KMS-11 (cell line): ENCODE results near the gene AMIGO3.

Source experiments
- H2AFZ ChIP-seq: fragments of 200-600 bp; sonication (generic); 2 replicates; pipeline ENCODE4 v1.6.1; 2016; ENCODE audit warnings: antibody characterized with exemption, mixed run types, low read depth
- H3K27ac ChIP-seq: fragments of 200-600 bp; sonication (generic); 2 replicates; pipeline ENCODE4 v1.6.1; 2016; ENCODE audit warnings: mild to moderate bottlenecking, mixed run types
- H3K27me3 ChIP-seq: fragments of 200-600 bp; sonication (generic); 2 replicates; pipeline ENCODE4 v1.6.1; 2017; ENCODE audit warnings: mild to moderate bottlenecking, low read depth, mixed run types, moderate library complexity; ENCODE audit not compliant: insufficient read depth
- H3K36me3 ChIP-seq: fragments of 200-600 bp; sonication (generic); 2 replicates; pipeline ENCODE4 v1.6.1; 2017; ENCODE audit warnings: mild to moderate bottlenecking, mixed run types; ENCODE audit not compliant: insufficient read depth
- H3K4me1 ChIP-seq: fragments of 200-600 bp; sonication (generic); 2 replicates; pipeline ENCODE4 v1.6.1; 2016; ENCODE audit warnings: mild to moderate bottlenecking, low read depth, mixed run types; ENCODE audit not compliant: poor library complexity, severe bottlenecking
- H3K4me2 ChIP-seq: fragments of 200-600 bp; sonication (generic); 2 replicates; pipeline ENCODE4 v1.7.0; 2016; ENCODE audit warnings: mild to moderate bottlenecking, mixed run types
- H3K4me3 ChIP-seq: fragments of 200-600 bp; sonication (generic); IDR thresholded peaks from 2 replicates; pipeline ENCODE4 v1.6.1; 2017; ENCODE audit warnings: low read depth, low read length, mixed read lengths; ENCODE audit not compliant: insufficient read depth
- H3K79me2 ChIP-seq: fragments of 200-600 bp; sonication (generic); 2 replicates; pipeline ENCODE4 v1.6.1; 2016; ENCODE audit warnings: low read depth, mixed run types; ENCODE audit not compliant: insufficient read depth
- H3K9ac ChIP-seq: fragments of 200-600 bp; sonication (generic); 2 replicates; pipeline ENCODE4 v1.6.1; 2016; ENCODE audit warnings: mild to moderate bottlenecking, mixed run types
- H4K20me1 ChIP-seq: fragments of 200-600 bp; sonication (generic); 2 replicates; pipeline ENCODE4 v1.6.1; 2016; ENCODE audit warnings: mild to moderate bottlenecking, mixed run types; ENCODE audit not compliant: insufficient read depth
- CTCF ChIP-seq: fragments of 200-600 bp; sonication (generic); conservative IDR thresholded peaks from 2 replicates; pipeline ENCODE4 v1.6.1; 2017; ENCODE audit warnings: low read depth, mild to moderate bottlenecking, antibody characterized with exemption, low read length, moderate library complexity, mixed read lengths

The AMIGO3 gene

GRCh38 chr3:49707113-49707480 lies 12.4 kb downstream of the AMIGO3 start:
- TF ChIP-seq CTCF: no peak

GRCh38 chr3:49706456-49707112 lies 12.9 kb downstream of the AMIGO3 start:
- Histone ChIP-seq H3K9ac (no peak overlapping the region), H4K20me1 (no peaks in the 10 kb centered on the region), H3K4me3 (no peak overlapping the region), H3K4me2 (no peak overlapping the region), H3K79me2 (no peaks in the 10 kb centered on the region), H3K36me3 (no peaks in the 10 kb centered on the region), H3K4me1 (no peaks in the 10 kb centered on the region), H3K27ac (no peak overlapping the region), H2AFZ (no peak overlapping the region), H3K27me3 (no peaks in the 10 kb centered on the region)
- TF ChIP-seq CTCF: no peak

More at GRCh38 chr3:49707113-49707480, 12.4 kb downstream of the AMIGO3 start:
- H3K79me2 ChIP-seq: no peaks in the 10 kb centered on the region
- no peaks in the 10 kb centered on the region for H4K20me1 ChIP-seq
- H3K27me3 ChIP-seq: no peaks in the 10 kb centered on the region
- H3K9ac ChIP-seq: no peak overlapping the region
- no peaks in the 10 kb centered on the region for H3K4me1 ChIP-seq
- H3K36me3 ChIP-seq: no peaks in the 10 kb centered on the region
- no peak overlapping the region for H3K4me2 ChIP-seq
- no peak overlapping the region for H2AFZ ChIP-seq
- no peak overlapping the region for H3K4me3 ChIP-seq
- no peak overlapping the region for H3K27ac ChIP-seq

GRCh38 chr3:49705390-49705960 lies 14.0 kb downstream of the AMIGO3 start:
- no peak overlapping the region for H3K9ac ChIP-seq
- H4K20me1 ChIP-seq: no peaks in the 10 kb centered on the region
- no peak overlapping the region for H3K27ac ChIP-seq
- H3K36me3 ChIP-seq: no peaks in the 10 kb centered on the region
- H3K4me3 ChIP-seq: no peak overlapping the region
- H3K79me2 ChIP-seq: no peaks in the 10 kb centered on the region
- H3K4me2 ChIP-seq: no peak overlapping the region
- H3K27me3 ChIP-seq: no peaks in the 10 kb centered on the region
- no peaks in the 10 kb centered on the region for H3K4me1 ChIP-seq
- H2AFZ ChIP-seq: no peak overlapping the region
- TF ChIP-seq CTCF: no peak

- Histone ChIP-seq H3K36me3 (no peaks in the 10 kb centered on the region), H3K79me2 (no peaks in the 10 kb centered on the region), H3K4me1 (no peaks in the 10 kb centered on the region), H3K4me3 (no peak overlapping the region), H3K4me2 (no peak overlapping the region), H2AFZ (no peak overlapping the region), H4K20me1 (no peaks in the 10 kb centered on the region), H3K9ac (no peak overlapping the region), H3K27me3 (no peaks in the 10 kb centered on the region), H3K27ac (no peak overlapping the region)
- no peak for TF ChIP-seq CTCF
Observed at GRCh38 chr3:49704629-49705028, 14.9 kb downstream of the AMIGO3 start.
